Activated T-cell treated with anti-CD3 and anti-CD28 coated beads, Interleukin-2, amount 50 U/mL, for 72 hours (primary cell): ENCODE data around the gene VTN. TPM values are rescaled to one million over a fixed set of nuclear protein-coding genes. Genes with fewer than 3 reads are reported as not detected.

Source experiments
- ATAC-seq, 2 donors: fragments of 150-1000 bp; cut with Tn5 transposase; replicated peaks in 1 of 2; 2 replicates each; pipeline ENCODE4 v1.10.0; 2021; ENCODE audit warnings: moderate library complexity in 2 of 2, mild to moderate bottlenecking in 1 of 2
- DNase-seq, 2 donors: peaks; one replicate each; pipeline ENCODE4 v3.0.0; 2021 to 2022; ENCODE audit warnings: mixed read lengths in 1 of 2
- H3K27ac Mint-ChIP-seq: one replicate; pipeline ENCODE4 v1.8.0; 2022; ENCODE audit warnings: mild to moderate bottlenecking, moderate library complexity, mixed read lengths
- H3K27me3 Mint-ChIP-seq: one replicate; pipeline ENCODE4 v1.8.0; 2022; ENCODE audit warnings: low read depth, mixed read lengths
- H3K36me3 Mint-ChIP-seq, 2 donors: one replicate each; pipeline ENCODE4 v1.8.0; 2022; ENCODE audit warnings: mixed read lengths in 2 of 2, mild to moderate bottlenecking in 1 of 2; ENCODE audit not compliant: insufficient read depth in 2 of 2
- H3K4me1 Mint-ChIP-seq: one replicate; pipeline ENCODE4 v1.8.0; 2022; ENCODE audit warnings: low read depth, mixed read lengths
- H3K4me3 Mint-ChIP-seq, 2 donors: one replicate each; pipeline ENCODE4 v1.8.0; 2022; ENCODE audit warnings: mild to moderate bottlenecking in 2 of 2, mixed read lengths in 2 of 2, moderate library complexity in 2 of 2
- H3K9me3 Mint-ChIP-seq, 2 donors: one replicate each; pipeline ENCODE4 v1.8.0; 2022; ENCODE audit warnings: mixed read lengths in 2 of 2
- total RNA-seq, 2 donors: library from RNA; stranded (reverse); gene quantifications; one replicate each; pipeline ENCODE4 v1.2.3, GENCODE V29; 2022

VTN gene
- total RNA-seq, 2 donors from 2014 or later, result 0.19 to 0.30 TPM

- peaks cover 1% of the 10 kb centered on the region for H3K27me3 Mint-ChIP-seq
- H3K27ac Mint-ChIP-seq, result no peak overlapping the region
- H3K36me3 Mint-ChIP-seq, result no peaks in the 10 kb centered on the region
- no peak for DNase-seq
- no peaks in the 10 kb centered on the region for H3K9me3 Mint-ChIP-seq
- no peak overlapping the region for H3K4me3 Mint-ChIP-seq
- ATAC-seq, result no peak
- H3K4me1 Mint-ChIP-seq, result peaks cover 7% of the 10 kb centered on the region
These were observed 32.7 kb upstream of the VTN start for GRCh38 chr17:28402844-28403243.

GRCh38 chr17:28402224-28402630 is 32.1 kb upstream of the VTN start:
- no peak overlapping the region for H3K4me3 Mint-ChIP-seq
- no peak overlapping the region for H3K27ac Mint-ChIP-seq
- H3K27me3 Mint-ChIP-seq, result no peaks in the 10 kb centered on the region
- no peak for ATAC-seq
- no peaks in the 10 kb centered on the region for H3K36me3 Mint-ChIP-seq
- no peaks in the 10 kb centered on the region for H3K9me3 Mint-ChIP-seq
- DNase-seq, result no peak
- H3K4me1 Mint-ChIP-seq, result peaks cover 7% of the 10 kb centered on the region

- Mint-ChIP-seq H3K4me1 (peaks cover 7% of the 10 kb centered on the region), H3K27me3 (no peaks in the 10 kb centered on the region), H3K4me3 (no peak overlapping the region), H3K27ac (no peak overlapping the region), H3K9me3 (no peaks in the 10 kb centered on the region), H3K36me3 (no peaks in the 10 kb centered on the region)
- ATAC-seq (no peak), DNase-seq (no peak)
These were observed 29.7 kb upstream of the VTN start for GRCh38 chr17:28399808-28400207.

GRCh38 chr17:28398280-28398981 is 28.3 kb upstream of the VTN start:
- Mint-ChIP-seq H3K27ac (no peak overlapping the region), H3K4me3 (no peak overlapping the region), H3K9me3 (no peaks in the 10 kb centered on the region), H3K4me1 (peaks cover 7% of the 10 kb centered on the region), H3K27me3 (no peaks in the 10 kb centered on the region), H3K36me3 (peaks cover 2% of the 10 kb centered on the region in 2 donors)
- DNase-seq (no peak), ATAC-seq (no peak)

- no peaks in the 10 kb centered on the region for H3K9me3 Mint-ChIP-seq
- H3K36me3 Mint-ChIP-seq, result peaks cover 2% of the 10 kb centered on the region in 2 donors
- ATAC-seq (no peak), DNase-seq (no peak)
- H3K4me1 Mint-ChIP-seq, result peaks cover 7% of the 10 kb centered on the region
- H3K27ac Mint-ChIP-seq, result no peak overlapping the region
- H3K27me3 Mint-ChIP-seq, result no peaks in the 10 kb centered on the region
- H3K4me3 Mint-ChIP-seq, result no peak overlapping the region
These were observed 27.7 kb upstream of the VTN start for GRCh38 chr17:28397687-28398279.

- no peak for ATAC-seq
- H3K4me3 Mint-ChIP-seq, result no peak overlapping the region
These were observed 27.2 kb upstream of the VTN start for GRCh38 chr17:28397275-28397674.

GRCh38 chr17:28396635-28397239 is 26.6 kb upstream of the VTN start:
- Mint-ChIP-seq H3K4me3 (no peak overlapping the region), H3K9me3 (no peaks in the 10 kb centered on the region), H3K36me3 (peaks cover 2% of the 10 kb centered on the region in 2 donors), H3K27me3 (no peaks in the 10 kb centered on the region), H3K27ac (no peak overlapping the region), H3K4me1 (peaks cover 2% of the 10 kb centered on the region)
- ATAC-seq (no peak), DNase-seq (no peak)

More at GRCh38 chr17:28397275-28397674, 27.2 kb upstream of the VTN start:
- no peak for DNase-seq
- no peak overlapping the region for H3K27ac Mint-ChIP-seq
- peaks cover 7% of the 10 kb centered on the region for H3K4me1 Mint-ChIP-seq
- H3K9me3 Mint-ChIP-seq, result no peaks in the 10 kb centered on the region
- no peaks in the 10 kb centered on the region for H3K27me3 Mint-ChIP-seq
- H3K36me3 Mint-ChIP-seq, result peaks cover 2% of the 10 kb centered on the region in 2 donors

GRCh38 chr17:28395968-28396367 is 25.9 kb upstream of the VTN start:
- no peaks in the 10 kb centered on the region for H3K9me3 Mint-ChIP-seq
- DNase-seq (no peak), ATAC-seq (no peak)
- H3K36me3 Mint-ChIP-seq, result peaks cover 2% of the 10 kb centered on the region in 2 donors
- H3K4me1 Mint-ChIP-seq, result no peaks in the 10 kb centered on the region
- no peak overlapping the region for H3K27ac Mint-ChIP-seq
- no peaks in the 10 kb centered on the region for H3K27me3 Mint-ChIP-seq
- no peak overlapping the region for H3K4me3 Mint-ChIP-seq

GRCh38 chr17:28395426-28395825 is 25.3 kb upstream of the VTN start:
- H3K27me3 Mint-ChIP-seq, result no peaks in the 10 kb centered on the region
- H3K36me3 Mint-ChIP-seq, result peaks cover 2 to 3% of the 10 kb centered on the region in 2 donors
- H3K4me1 Mint-ChIP-seq, result no peaks in the 10 kb centered on the region

GRCh38 chr17:28394337-28395116 is 24.4 kb upstream of the VTN start:
- H3K27me3 Mint-ChIP-seq, result no peaks in the 10 kb centered on the region
- no peak overlapping the region for H3K27ac Mint-ChIP-seq
- no peak overlapping the region for H3K4me3 Mint-ChIP-seq
- no peak for DNase-seq
- H3K4me1 Mint-ChIP-seq, result no peaks in the 10 kb centered on the region
- no peak for ATAC-seq
- peaks cover 2 to 11% of the 10 kb centered on the region in 2 donors for H3K36me3 Mint-ChIP-seq
- H3K9me3 Mint-ChIP-seq, result no peaks in the 10 kb centered on the region

More at GRCh38 chr17:28395426-28395825, 25.3 kb upstream of the VTN start:
- no peak for ATAC-seq
- Mint-ChIP-seq H3K9me3 (no peaks in the 10 kb centered on the region), H3K27ac (no peak overlapping the region), H3K4me3 (no peak overlapping the region)
- no peak for DNase-seq

GRCh38 chr17:28392491-28392890 is 22.4 kb upstream of the VTN start:
- peaks cover 4% of the 10 kb centered on the region for H3K4me1 Mint-ChIP-seq
- no peaks in the 10 kb centered on the region for H3K9me3 Mint-ChIP-seq
- peaks cover 2 to 16% of the 10 kb centered on the region in 2 donors for H3K36me3 Mint-ChIP-seq
- H3K27ac Mint-ChIP-seq, result no peak overlapping the region
- no peak overlapping the region for H3K4me3 Mint-ChIP-seq
- ATAC-seq, result no peak
- no peak for DNase-seq
- H3K27me3 Mint-ChIP-seq, result no peaks in the 10 kb centered on the region

GRCh38 chr17:28391401-28391800 is 21.3 kb upstream of the VTN start:
- no peaks in the 10 kb centered on the region for H3K9me3 Mint-ChIP-seq
- no peaks in the 10 kb centered on the region for H3K27me3 Mint-ChIP-seq
- DNase-seq (no peak), ATAC-seq (no peak)
- no peak overlapping the region for H3K27ac Mint-ChIP-seq
- no peak overlapping the region for H3K4me3 Mint-ChIP-seq
- peaks cover 6% of the 10 kb centered on the region for H3K4me1 Mint-ChIP-seq
- H3K36me3 Mint-ChIP-seq, result peaks cover 2 to 16% of the 10 kb centered on the region in 2 donors

- Mint-ChIP-seq H3K27ac (no peak overlapping the region), H3K9me3 (no peaks in the 10 kb centered on the region), H3K36me3 (peaks cover 2 to 16% of the 10 kb centered on the region in 2 donors), H3K27me3 (no peaks in the 10 kb centered on the region), H3K4me3 (no peak overlapping the region), H3K4me1 (peaks cover 6% of the 10 kb centered on the region)
- ATAC-seq (no peak), DNase-seq (no peak)
These were observed 20.9 kb upstream of the VTN start for GRCh38 chr17:28390984-28391383.
